Body of pancreas (tissue), 4 donors: ENCODE measurements around the gene NRIP1. TPM values are rescaled to one million over a fixed set of nuclear protein-coding genes. Genes with fewer than 3 reads are reported as not detected.

ENCODE experiments used
- ATAC-seq: fragments of 150-250 bp; one replicate; pipeline ENCODE4 v1.9.1; 2016
- DNase-seq, 4 donors: peaks; one replicate each; pipeline ENCODE4 v3.0.0-alpha.2; 2019
- H3K27ac ChIP-seq, 4 donors: fragments of 200-600 bp; sonication (generic); 1 replicate in 3 of 4; 2 replicates in 1 of 4; pipeline versions ENCODE4 v1.5.1 to v1.6.1; 2016 to 2019; ENCODE audit warnings: mild to moderate bottlenecking in 1 of 4, mixed read lengths in 1 of 4, moderate library complexity in 1 of 4
- H3K27me3 ChIP-seq, 2 donors: fragments of 200-600 bp; sonication (generic); one replicate each; pipeline ENCODE4 v1.6.0; 2016; ENCODE audit warnings: mild to moderate bottlenecking in 1 of 2
- H3K36me3 ChIP-seq, 2 donors: fragments of 200-600 bp; sonication (generic); replicated peaks in 1 of 2; 2 replicates each; pipeline ENCODE4 v1.5.1; 2016; ENCODE audit warnings: low read depth in 2 of 2; ENCODE audit not compliant: insufficient read depth in 1 of 2
- H3K4me1 ChIP-seq: fragments of 200-600 bp; sonication (generic); one replicate; pipeline ENCODE4 v1.6.0; 2016
- H3K4me3 ChIP-seq, 2 donors: fragments of 200-600 bp; sonication (generic); 1 replicate in 1 of 2; 2 replicates in 1 of 2; pipeline ENCODE4 v1.5.1; 2016 to 2019
- H3K9me3 ChIP-seq, 3 donors: fragments of 200-600 bp; sonication (generic); 1 replicate in 2 of 3; 2 replicates in 1 of 3; pipeline ENCODE4 v1.5.1; 2016
- CTCF ChIP-seq, 7 experiments: fragments of 450-650 bp in 4 of 7; fragments of 200-600 bp in 3 of 7; sonication (generic) in 3 of 7; IDR thresholded peaks; one replicate each; pipeline ENCODE4 v1.5.1; 2016 to 2019; ENCODE audit warnings: antibody characterized with exemption in 7 of 7
- POLR2A ChIP-seq, 3 donors: fragments of 450-650 bp; IDR thresholded peaks; one replicate each; pipeline ENCODE4 v1.6.1; 2016; ENCODE audit warnings: antibody characterized with exemption in 3 of 3, mild to moderate bottlenecking in 2 of 3
- WGBS, 2 donors: methylation state at CpG; one replicate each; pipeline ENCODE4 v1.1.5; 2017; 5-methylcytosine and 5-hydroxymethylcytosine counted together
- intact Hi-C: fragments of 100-400 bp; cut with DNase I; formaldehyde crosslinking; loops from one replicate; pipeline ENCODE4 v1.15.1; 2023
- total RNA-seq, 2 donors: library from RNA; depleted of rRNA; stranded (reverse); fragments of >200 nt; gene quantifications; one replicate each; pipeline ENCODE4 v1.1.0, GENCODE V29; 2016

Gene NRIP1
- total RNA-seq, 2 donors from 2014 or later: 18.5 to 27.8 TPM

GRCh38 chr21:15018382-15018781 lies 46.4 kb downstream of the NRIP1 start:
- 84 to 87% methylated on average over 2 of the region's 2 CpGs for WGBS, 2 donors
- Histone ChIP-seq H3K27ac (no peak overlapping the region), H3K9me3 (no peaks in the 10 kb centered on the region), H3K4me1 (peaks cover 7% of the 10 kb centered on the region), H3K27me3 (no peaks in the 10 kb centered on the region), H3K4me3 (no peak overlapping the region), H3K36me3 (no peaks in the 10 kb centered on the region)
- intact Hi-C loops: no loop called here
- TF ChIP-seq CTCF (IDR thresholded peaks at IDR 0.05) (no peak), POLR2A (IDR thresholded peaks at IDR 0.05) (no peak)
- DNase-seq: no peak
- ATAC-seq: no peak

- 87 to 89% methylated on average over 5 of the region's 5 CpGs for WGBS, 2 donors
- no peak for ATAC-seq
- intact Hi-C loops: no loop called here
Observed at GRCh38 chr21:15015622-15016471, 49.0 kb downstream of the NRIP1 start.

GRCh38 chr21:15014221-15014620 lies 50.6 kb downstream of the NRIP1 start:
- DNase-seq (no peak), ATAC-seq (no peak)
- Histone ChIP-seq H3K9me3 (no peaks in the 10 kb centered on the region), H3K27ac (no peak overlapping the region), H3K27me3 (no peaks in the 10 kb centered on the region), H3K4me1 (peaks cover 7% of the 10 kb centered on the region), H3K4me3 (no peak overlapping the region), H3K36me3 (no peaks in the 10 kb centered on the region)
- TF ChIP-seq POLR2A (IDR thresholded peaks at IDR 0.05) (no peak), CTCF (IDR thresholded peaks at IDR 0.05) (no peak)
- WGBS, 2 donors: 88 to 93% methylated on average over 2 of the region's 2 CpGs
- intact Hi-C loops: no loop called here

More at GRCh38 chr21:15015622-15016471, 49.0 kb downstream of the NRIP1 start:
- no peak for DNase-seq
- TF ChIP-seq CTCF (IDR thresholded peaks at IDR 0.05) (no peak), POLR2A (IDR thresholded peaks at IDR 0.05) (no peak)
- no peaks in the 10 kb centered on the region for H3K27me3 ChIP-seq
- H3K4me3 ChIP-seq: no peak overlapping the region
- H3K9me3 ChIP-seq: no peaks in the 10 kb centered on the region
- peaks cover 7% of the 10 kb centered on the region for H3K4me1 ChIP-seq
- no peak overlapping the region for H3K27ac ChIP-seq
- H3K36me3 ChIP-seq: no peaks in the 10 kb centered on the region

GRCh38 chr21:15011967-15012366 lies 52.8 kb downstream of the NRIP1 start:
- H3K27ac ChIP-seq: no peak overlapping the region
- intact Hi-C loops: no loop called here

More at GRCh38 chr21:15011967-15012366, 52.8 kb downstream of the NRIP1 start:
- Histone ChIP-seq H3K4me1 (peaks cover 3% of the 10 kb centered on the region), H3K36me3 (no peaks in the 10 kb centered on the region), H3K27me3 (no peaks in the 10 kb centered on the region), H3K4me3 (no peak overlapping the region), H3K9me3 (no peaks in the 10 kb centered on the region)
- no peak for TF ChIP-seq CTCF (IDR thresholded peaks at IDR 0.05)
- no peak for TF ChIP-seq POLR2A (IDR thresholded peaks at IDR 0.05)
- no peak for ATAC-seq
- 70 to 72% methylated on average over 2 of the region's 2 CpGs for WGBS, 2 donors
- no peak for DNase-seq
